Activated CD8-positive, alpha-beta memory T cell treated with anti-CD3 and anti-CD28 coated beads for 24 hours (primary cell): Measurements from ENCODE around the gene PPHLN1.

ENCODE experiments used
- DNase-seq: peaks from one replicate; pipeline ENCODE4 v3.0.0-alpha.2; 2020

Gene PPHLN1, protein sequence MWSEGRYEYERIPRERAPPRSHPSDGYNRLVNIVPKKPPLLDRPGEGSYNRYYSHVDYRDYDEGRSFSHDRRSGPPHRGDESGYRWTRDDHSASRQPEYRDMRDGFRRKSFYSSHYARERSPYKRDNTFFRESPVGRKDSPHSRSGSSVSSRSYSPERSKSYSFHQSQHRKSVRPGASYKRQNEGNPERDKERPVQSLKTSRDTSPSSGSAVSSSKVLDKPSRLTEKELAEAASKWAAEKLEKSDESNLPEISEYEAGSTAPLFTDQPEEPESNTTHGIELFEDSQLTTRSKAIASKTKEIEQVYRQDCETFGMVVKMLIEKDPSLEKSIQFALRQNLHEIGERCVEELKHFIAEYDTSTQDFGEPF

DNA sequence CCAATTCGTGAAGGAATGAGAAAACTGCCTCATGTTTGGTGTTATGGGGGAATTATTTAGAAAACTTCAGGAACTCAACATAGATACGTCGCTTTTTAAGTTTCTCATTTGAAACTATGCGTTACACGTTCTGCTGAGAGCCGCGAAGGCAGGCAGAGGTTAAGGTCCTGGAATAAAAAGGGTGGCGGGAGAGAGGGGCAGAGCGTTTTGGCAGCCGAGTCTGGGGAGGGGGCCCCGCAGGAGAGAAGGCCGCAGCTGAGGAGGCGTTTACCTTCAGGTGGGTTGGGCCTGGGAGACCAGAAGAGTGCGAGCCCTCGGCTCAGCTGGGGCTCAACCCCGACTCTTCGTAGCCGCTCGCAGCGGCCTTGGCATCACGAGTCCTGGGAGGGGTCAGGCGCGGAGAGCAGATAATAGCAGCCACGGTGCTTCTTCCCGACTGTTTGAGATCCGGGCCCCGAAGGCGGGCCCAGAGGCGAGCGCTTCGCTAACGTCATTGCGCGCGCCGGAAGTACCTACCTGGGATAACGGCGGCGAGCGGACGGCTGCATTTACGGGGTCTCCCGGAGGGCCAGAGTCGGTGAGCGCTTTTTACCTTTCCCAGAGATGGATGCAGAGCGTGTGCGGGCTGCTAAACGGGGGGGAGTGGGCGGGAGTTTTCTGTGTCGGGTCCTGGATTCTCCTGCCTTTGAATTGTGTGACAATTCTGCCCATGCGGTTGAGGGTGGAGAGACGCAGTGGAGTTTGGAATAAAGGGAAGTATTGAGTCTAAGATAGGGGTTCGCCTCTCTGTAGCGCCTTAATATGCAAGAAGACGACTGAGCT lies at the start of gene PPHLN1, which contains the start of gene ZCRB1:
PPHLN1 (plus strand) TSS at position 515 of the 822 bp plus-strand sequence. CDS start 9,736 bp downstream, outside the sequence.
ZCRB1 (minus strand) TSS at position 442 of the 822 bp plus-strand sequence. CDS start 1,992 bp downstream, outside the sequence.
- peak; percentile 90 for DNase-seq

DNA sequence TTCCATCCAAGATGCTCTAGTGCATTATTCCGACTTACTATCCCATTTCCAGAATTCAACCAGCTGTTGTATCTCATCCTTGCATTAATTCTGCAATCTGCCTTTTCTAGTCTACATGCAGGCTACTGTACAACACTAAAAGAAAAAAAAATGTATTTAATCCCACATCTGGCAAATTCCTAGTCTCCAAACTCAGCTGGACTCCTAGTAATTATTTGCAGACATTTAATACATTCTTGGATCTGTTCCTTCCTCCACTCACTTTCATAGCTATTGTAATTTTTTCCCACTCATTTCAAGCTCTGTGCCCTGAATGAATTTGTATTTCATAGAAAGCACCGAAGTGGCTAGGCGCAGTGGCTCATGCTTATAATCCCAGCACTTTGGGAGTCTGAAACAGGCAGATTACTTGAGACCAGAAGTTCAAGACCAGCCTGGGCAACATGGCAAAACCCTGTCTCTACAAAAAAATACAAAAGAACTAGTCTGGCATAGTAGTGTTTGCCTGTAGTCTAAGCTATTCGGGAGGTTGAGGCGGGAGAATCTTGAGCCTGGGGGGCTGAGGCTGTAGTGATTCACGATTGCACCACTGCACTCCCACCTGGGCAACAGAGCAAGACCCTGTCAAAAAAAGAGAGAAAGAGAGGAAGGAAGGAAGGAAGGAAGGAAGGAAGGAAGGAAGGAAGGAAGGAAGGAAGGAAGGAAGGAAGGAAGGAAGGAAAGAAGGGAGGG lies 48.4 kb upstream of the PPHLN1 start:
- no peak for DNase-seq

DNA sequence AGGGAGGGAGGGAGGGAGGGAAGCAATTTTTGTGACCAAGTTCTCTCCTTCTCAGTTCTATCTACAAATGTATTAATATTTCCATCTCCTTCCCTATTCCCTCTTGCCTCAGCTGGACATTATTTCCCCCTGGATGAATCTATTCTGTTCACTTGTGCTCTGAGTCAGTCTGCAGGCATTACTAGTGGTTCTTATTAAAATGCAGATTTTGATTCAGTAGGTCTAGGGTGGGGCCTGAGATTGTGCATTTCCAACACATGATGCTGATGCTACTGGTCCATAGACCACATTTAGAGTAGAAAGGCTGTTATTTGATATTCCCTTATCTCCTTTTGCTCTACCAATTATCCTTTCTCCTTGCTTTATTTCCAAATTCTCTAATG lies 47.8 kb upstream of the PPHLN1 start:
- DNase-seq = no peak

DNA sequence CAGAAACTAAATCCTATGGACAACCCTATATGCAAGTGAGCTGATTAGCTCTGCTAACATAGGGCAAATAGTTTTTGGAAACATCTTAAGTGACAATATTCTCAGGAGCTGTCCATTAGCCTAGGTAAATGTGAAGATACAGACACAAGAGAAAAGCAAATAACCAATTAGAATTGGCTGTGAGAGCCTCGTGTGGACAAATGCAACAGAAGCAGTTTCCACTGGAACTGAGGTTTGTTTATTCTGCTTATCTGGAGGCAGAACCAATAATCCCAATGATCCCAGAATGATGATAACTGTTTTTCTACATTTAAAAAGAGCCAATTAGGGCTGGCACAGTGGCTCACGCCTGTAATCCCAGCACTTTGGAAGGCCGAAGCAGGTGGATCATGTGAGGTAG lies 44.7 kb upstream of the PPHLN1 start:
- no peak for DNase-seq

DNA sequence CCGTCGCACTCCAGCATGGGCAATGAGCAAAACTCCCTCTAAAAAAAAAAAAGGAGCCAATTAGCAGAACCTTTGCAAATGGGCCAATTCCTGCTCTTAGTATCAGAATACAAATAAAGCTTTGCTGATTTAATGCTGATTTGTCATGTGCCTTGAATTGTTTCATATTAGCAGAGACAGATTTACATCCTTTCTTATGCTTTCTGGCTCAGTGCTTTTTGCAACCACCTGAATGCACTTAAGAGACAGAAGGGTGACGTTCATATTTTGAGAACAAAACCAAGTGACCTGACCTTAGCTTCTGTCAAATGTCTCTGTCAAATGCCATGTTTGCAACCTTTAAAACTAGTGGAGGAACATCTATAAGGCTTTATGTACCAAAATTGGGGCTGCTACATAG lies 44.1 kb upstream of the PPHLN1 start:
- no peak for DNase-seq

DNA sequence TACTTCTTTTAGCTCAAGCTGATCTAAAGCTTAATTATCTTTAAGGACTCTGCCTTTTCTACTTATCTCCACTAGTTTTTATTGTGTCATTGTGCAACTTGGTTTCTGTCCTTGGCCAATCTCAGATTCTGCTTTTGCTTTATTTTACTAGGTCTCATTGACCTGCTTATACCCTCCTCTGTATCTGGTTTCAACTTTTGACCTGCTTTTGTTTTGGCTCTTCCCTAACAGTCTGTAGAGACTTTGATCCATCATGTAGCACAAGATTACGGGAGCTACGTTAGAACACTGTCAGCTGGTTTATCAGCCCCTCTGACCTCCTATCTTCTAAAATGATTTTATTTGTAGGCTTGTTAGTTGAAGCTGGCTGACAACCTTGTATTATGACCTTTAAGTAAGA lies 43.7 kb upstream of the PPHLN1 start:
- no peak for DNase-seq

DNA sequence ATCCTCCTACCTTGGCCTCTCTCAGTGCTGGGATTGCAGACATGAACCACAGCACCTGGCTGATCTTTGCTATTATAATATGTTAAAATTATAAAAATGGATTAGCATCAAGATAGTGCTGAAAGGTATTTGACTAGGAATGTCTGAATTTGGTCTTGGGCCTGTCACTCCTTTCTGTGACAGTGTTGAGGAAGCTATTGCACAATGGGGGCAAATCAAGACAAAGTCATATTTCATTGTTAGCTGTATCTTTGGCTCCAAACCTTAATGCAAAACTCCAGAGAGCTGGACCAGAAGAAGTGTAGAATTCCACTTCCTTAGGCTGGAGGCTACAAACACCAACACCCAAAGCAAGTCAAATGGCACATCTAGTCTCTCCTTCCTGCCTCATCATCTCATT lies 42.2 kb upstream of the PPHLN1 start:
- DNase-seq = no peak

DNA sequence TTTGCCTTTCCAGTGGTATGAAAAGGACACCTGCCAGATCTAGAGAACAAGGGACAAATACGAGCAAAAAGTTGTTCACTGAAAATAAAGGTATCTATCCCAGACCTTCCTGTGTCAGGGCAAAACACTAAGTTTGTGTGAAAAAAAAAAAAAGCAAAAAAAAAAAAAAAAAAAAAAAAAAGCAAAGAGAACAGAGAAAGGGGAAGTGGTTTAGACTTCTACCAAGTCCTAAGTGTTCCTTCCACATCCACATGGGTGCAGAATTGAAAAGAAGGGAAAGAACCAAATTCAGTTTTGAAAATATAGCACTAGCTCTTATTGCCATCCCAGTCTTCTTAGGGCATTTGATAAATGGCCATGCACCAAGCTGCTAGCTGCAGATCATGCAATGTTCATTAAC lies 41.8 kb upstream of the PPHLN1 start:
- DNase-seq = no peak

DNA sequence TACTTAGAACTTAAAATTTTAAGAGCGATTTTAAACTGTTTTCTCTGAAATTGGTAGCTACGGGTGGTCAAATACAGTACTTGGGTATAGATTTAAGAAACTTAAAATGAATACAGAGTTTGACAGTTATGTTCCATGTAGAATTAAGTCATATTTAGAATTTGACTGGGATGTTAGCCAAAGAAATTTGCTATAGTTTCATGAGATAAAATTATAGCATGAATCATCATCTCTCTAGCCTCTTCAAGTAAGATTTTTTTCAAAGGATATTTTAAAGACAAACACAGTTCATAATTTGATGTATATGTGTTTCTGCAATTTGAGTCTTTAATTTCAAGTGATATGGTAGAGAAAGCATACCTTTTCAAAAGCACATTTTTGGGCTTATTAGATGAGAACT lies 41.1 kb upstream of the PPHLN1 start:
- no peak for DNase-seq

DNA sequence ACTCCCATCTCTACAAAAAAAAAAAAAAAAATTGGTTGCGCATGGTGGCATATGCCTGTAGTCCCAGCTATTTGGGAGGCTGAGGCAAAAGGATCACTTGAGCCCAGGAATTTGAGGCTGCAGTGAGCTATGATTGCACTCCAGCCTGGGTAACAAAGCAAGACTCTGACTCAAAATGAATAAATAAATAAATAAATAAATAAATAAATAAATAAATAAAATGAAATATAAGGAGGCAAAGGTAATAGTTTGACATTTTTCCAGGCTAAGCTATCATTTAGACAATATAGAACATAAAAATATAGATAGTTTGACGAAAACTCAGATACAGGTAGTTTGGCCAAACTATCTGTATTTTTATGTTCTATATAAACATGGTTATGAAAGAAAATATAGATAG lies 40.5 kb upstream of the PPHLN1 start:
- no peak for DNase-seq

DNA sequence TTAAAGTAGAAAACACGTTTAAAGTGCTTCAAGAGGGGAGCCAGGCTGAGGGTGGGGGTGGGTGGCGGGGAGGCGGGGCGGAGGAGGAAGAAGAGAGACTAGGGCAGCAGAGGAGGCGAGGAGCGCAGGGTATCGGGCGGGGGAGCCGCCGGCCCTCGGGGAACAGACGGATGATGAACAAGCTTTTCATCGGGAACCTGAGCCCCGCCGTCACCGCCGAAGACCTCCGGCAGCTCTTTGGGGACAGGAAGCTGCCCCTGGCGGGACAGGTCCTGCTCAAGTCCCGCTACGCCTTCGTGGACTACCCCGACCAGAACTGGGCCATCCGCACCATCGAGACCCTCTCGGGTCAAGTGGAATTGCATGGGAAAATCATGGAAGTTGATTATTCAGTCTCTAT lies 39.2 kb upstream of the PPHLN1 start:
- no peak for DNase-seq

DNA sequence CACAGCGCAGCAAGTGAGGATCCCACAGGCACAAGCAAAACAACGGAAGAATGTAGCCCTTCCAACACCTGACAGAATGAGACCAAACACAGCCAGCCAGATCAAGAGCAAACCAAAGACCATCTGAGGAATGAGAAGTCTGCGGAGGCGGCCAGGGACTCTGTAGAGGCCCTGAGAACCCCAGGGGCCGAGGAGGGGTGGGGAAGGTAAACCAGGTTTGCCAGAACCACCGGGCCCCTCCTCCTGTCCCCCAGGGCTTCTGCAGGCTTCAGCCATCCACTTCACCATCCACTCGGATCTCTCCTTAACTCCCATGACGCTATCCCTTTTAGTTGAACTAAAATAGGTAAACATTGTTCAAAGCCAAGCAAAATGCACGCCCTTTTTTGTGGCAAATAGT lies 37.4 kb upstream of the PPHLN1 start:
- DNase-seq = no peak

DNA sequence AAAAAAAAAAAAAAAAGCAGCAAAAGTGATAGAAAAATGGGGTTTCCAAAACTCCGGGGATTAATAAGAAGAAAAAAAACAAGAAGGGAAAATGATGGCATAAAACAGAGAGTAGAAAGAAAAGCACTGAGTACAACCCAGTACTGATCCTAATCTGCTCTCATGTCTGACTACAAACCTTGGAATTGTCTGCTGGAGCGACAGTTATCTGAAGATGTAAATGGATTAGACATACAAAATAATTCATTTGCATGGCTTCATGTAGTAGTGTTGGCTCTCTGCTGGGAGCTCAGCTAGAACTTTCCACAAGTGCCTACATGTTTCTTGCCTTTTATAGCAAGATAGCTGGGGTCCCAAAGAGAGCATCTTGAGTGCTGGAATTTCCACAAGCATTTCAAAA lies 34.3 kb upstream of the PPHLN1 start:
- DNase-seq = no peak

DNA sequence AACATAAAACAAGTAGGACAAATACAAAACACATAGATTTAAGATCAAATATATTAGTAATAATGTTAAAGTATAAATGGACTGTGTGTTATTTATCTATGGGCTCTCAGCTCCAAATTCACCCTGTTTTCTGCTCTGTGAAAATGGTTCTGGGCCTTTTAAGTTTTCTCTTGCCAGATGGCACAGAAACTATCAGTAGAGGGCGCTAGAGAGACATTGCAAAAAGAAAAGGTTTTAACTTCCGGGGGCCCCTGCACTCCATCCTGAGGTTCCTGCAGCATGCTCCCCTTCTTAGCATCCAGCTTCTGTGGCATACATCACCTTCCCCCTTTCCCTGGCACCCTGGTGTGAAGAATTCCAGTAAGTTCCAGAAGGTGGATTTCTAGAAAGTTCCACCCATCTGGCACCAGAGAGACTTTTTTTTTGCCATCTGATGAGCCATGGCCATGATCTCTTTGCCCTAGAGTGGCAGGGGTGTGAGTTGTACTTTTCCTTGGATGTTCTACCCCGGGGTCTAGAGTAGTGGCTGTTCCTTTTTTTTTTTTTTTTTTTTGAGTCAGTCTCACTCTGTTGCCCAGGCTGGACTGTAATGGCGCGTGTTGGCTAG lies 29.4 kb upstream of the PPHLN1 start:
- DNase-seq = no peak

DNA sequence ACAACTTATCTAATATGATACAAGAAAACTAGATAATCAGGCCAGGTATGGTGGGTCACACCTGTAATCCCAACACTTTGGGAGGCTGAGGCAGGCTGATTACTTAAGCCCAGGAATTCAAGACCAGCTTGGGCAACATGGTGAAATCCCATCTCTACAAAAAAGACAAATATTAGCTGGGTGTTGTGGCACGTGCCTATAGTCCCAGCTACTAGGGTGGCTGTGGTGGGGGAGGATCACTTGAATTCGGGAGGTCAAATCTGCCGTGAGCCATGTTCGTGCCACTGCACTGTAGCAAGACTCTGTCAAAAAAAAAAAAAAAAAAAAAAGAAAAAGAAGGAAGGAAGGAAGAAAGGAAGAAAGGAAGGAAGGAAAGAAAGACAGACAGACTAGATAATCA lies 27.1 kb upstream of the PPHLN1 start:
- no peak for DNase-seq

DNA sequence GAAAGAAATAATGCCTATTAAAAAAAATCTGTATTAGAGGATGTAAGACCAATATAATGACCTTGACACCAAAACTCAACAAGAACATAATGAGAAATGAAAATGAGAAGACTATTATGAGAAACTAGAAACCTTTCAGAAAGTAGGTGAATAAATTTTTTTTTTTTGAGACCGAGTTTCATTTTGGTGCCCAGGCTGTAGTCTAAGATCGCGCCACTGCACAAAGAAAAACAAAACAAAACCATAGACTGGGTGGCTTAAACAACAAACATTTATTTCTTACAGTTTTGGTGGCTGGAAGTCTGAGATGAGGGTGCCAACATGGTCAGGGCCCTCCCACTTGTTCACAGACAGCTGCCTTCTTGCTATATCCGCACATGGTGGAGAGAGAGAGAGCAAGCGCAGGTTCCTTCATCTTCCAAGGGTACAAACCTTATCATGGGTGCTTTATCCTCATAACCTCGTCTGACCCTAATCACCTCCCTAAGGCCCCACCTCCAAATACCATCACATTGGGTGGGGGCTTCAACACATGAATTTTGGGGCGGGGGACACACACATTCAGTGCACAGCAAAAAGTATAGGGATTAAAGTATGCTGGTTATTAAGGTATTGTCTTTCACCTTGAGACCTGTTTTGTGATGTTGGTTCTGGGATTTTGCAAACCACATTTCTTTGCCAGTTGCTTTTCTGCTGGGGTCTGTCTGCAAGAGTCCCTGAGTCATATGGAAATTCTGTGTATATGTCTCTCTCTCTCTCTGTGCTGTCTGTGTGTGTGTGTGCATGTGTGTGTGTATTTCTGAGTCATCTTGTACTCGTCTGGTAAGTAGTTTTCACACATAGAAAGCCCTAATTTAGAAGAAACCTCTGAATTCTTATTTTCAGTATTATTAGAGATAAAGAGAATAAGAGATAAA lies 26.3 kb upstream of the PPHLN1 start:
- peak; percentile 79 for DNase-seq

DNA sequence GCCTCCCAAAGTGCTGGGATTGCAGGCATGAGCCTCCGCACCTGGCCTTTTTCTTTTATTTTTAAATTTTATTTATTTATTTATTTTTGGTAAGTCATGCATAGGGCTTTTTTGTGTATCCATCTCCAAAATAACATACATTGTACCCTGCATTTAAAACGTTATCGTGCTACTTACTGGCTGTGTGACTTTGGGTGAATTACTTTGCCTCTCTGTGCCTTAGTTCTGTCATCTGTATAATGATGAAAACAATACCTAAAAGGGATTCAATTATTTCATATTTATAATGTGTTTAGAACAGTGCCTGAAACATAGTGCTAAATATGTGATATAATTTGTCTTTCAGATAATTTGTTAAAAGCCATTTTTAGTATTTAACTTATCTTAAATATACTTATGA lies 19.7 kb upstream of the PPHLN1 start:
- no peak for DNase-seq

DNA sequence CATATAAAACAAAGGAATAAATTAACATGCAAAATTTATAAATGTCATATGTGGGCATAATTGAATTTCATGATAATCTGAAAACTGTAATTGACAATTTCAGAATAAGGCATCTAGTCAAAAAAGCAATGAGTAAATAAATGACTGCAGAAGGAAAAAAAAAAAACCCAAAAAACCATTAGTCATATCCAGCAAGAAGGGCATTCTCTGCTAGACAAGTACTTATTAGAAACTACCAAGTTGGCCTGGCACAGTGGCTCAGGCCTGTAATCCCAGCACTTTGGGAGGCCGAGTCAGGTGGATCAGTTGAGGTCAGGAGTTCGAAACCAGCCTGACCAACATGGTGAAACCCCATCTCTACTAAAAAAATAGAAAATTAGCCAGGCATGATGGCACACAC lies 17.6 kb upstream of the PPHLN1 start:
- no peak for DNase-seq

DNA sequence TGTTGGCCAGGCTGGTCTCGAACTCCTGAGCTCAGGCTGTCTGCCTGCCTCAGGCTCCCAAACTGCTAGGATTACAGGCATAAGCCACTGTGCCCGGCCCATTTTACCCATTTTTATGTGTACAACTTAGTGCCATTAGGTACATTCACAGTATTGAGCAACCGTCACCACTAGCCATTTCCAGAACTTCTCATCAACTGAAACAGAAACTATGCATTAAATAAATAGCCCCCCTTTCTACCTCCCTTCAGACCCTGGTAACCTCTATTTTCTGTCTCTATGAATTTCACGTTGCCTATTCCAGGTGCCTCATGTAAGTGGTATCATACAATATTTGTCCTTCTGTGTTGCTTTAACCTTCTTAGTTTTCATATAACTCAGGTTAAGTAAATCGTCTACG lies 16.0 kb upstream of the PPHLN1 start:
- DNase-seq = no peak

DNA sequence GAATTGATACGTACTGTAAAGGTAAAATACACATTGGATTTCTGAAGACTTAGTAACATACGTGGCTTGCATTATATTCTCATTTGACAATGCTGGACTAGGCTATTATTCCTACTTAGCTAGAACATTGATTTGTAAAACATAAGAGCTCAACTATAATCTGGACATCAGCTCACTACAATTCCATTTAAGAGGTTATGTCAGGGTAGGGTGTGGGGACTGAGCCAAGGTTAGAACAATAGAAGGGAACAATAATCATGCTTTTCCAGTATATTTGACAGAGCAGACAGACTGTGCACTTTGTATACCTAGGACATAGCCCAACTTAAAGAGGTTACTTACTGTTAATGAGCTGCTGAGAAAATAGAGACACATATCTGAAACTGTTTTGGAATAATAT lies 10.9 kb upstream of the PPHLN1 start:
- no peak for DNase-seq

DNA sequence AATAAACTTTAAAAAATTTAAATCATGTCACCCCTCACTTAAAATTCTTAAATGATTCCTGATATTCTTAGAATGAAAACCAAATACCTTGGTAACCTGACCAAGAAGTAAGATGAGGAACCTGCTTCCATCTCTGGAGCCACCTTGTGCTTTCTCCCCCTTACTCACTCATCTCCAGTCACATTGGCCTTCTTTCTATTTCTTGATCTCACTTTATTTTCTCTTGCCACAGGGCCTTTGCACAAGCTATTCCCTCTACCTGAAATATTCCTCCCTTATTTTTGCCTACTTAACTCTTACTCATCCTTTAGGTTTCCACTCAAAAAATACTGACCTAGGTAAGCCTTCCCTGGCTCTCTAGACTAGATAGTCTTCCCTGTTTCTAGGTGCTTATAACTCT lies 5.2 kb upstream of the PPHLN1 start:
- no peak for DNase-seq

DNA sequence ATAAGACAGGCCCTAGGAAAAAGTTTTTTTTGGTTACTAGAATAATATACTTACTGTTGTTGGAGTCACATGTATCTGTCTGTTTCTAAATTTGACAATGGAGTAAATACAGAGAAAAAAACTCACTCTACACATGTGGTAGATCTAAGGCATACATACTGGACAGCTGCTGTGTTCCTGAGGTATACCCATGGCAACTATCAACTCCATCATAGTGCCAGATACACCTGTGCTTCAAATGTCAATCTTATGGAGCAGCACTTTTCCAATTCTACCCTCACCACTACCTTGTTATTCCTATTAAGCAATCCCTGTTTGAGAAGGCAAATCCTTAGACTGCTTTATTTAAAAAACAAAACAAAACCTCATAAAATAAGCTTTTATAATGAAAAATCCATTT lies 3.4 kb upstream of the PPHLN1 start:
- no peak for DNase-seq
